GM18907 (cell line): ENCODE measurements around the gene CACNA1B.

Source experiments
- ATAC-seq: cut with Tn5 transposase; IDR thresholded peaks from one replicate; pipeline ENCODE4 v1.9.1; 2021; ENCODE audit warnings: mild to moderate bottlenecking, moderate library complexity; ENCODE audit not compliant: unreplicated experiment

Gene CACNA1B

GRCh38 chr9:137959641-137960411, 82.2 kb downstream of the CACNA1B start:
- no peak for ATAC-seq

GRCh38 chr9:137960496-137960895, 82.9 kb downstream of the CACNA1B start:
- no peak for ATAC-seq

- no peak for ATAC-seq
Measured at GRCh38 chr9:137963525-137963924, 85.9 kb downstream of the CACNA1B start.

- no peak for ATAC-seq
Measured at GRCh38 chr9:137965177-137965795, 87.7 kb downstream of the CACNA1B start.

DNA sequence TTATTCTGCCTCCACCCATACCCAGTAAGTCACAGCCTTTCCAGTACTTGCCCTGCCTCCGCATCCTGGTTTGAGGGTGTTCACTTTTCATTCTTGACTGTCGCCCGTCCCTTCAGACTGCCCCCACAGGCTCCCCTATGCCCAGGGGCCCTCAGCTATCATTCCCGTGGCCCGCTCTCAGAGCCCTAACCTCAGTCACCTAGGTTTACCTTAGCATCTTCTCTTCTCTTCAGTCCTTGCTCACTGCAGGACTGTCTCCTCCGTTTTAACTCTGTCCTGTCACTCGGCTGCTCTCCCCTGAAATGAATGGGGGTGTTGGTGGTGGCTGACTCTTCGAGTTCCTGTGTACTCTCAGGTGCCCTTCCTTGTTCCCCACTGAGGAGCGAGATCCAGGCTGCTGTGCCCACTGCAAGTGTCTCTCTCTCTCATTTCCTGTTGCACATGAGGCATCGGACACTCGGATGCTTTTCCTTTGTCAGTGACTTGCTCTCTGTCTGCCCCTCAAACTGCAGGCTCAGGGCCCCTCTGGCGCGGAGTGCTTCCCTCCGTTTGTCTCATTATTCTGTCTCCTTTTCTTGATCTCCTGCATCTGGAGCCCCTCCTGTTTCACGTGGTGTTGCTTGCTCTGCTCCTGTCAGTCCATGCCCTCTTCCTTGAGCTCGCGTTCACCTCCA, 89.8 kb downstream of the CACNA1B start:
- no peak for ATAC-seq

DNA sequence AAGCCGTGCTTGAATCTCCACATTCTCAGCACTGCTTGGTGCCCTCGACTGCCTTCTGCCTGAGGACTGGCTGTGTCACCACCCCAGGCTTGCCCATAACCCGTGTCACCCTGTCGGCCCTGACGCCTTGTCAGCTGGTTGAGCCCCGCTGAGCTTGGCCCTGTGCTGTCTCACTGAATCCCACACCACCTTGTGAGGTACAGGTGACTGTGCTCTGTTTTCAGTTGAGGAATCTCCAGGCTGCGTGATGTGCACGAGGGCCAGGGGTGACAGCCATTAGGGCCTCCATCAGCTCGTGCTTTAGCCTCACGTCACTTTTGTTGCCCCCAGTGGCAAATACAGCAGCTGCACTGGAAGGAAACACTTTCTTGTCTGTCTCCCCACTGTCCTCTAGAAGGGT, 90.7 kb downstream of the CACNA1B start:
- no peak for ATAC-seq

- no peak for ATAC-seq
Measured at GRCh38 chr9:137969008-137969407, 91.4 kb downstream of the CACNA1B start.

DNA sequence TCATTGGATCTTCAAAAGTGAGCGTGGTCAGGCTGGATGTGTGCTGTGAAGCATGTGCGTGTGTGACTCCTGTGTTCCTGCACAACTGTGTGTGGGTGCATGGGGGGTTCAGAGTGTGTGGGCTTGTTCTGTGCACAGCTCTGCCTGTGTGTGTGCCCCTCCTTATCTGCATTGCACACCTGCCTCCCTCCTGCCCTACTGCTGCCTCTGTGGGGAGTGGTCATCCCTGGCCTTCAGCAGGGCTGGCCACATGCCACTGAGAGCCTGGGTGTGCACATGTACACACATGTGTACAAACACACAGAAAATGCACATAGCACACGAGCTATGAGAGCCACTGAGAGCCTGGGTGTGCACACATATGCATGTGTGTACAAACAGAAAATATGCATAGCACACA, 92.1 kb downstream of the CACNA1B start:
- ATAC-seq, result no peak

- ATAC-seq, result no peak
Measured at GRCh38 chr9:137970098-137970497, 92.5 kb downstream of the CACNA1B start.

DNA sequence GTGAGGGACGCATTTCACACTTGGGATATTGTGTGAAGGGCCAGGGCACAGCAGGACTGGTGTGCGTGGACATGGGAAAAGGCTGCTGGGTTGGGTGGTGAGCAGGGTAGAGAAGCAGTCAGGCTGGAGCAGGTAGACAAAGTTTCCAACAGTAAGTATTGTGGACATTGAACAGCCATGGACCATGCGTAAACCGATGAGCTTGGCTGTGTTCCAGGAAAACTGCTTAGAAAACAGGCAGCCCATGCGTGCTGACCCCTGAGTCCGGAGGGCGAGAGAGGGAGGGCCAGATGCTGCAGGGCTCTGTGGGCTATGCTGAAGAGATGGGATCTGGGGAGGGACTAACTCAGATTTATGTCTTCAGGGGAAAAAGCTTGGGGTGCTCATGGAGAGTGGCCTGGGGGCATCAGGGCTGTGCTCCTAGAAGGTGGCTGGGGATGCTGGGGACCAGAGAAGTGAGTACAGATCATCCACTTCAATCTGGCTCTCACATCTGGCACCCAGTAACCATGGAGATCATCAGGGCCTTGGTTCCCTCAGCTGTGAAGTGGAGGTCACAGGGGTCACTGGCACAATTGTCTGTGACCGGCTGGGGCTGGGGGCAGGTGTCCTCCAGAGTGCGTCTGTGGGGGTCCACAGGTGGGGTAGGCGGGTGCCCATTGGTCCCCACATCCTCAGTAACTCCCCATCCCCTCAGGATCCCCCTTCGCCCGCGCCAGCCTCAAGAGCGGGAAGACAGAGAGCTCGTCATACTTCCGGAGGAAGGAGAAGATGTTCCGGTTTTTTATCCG, 93.3 kb downstream of the CACNA1B start:
- ATAC-seq, result no peak

DNA sequence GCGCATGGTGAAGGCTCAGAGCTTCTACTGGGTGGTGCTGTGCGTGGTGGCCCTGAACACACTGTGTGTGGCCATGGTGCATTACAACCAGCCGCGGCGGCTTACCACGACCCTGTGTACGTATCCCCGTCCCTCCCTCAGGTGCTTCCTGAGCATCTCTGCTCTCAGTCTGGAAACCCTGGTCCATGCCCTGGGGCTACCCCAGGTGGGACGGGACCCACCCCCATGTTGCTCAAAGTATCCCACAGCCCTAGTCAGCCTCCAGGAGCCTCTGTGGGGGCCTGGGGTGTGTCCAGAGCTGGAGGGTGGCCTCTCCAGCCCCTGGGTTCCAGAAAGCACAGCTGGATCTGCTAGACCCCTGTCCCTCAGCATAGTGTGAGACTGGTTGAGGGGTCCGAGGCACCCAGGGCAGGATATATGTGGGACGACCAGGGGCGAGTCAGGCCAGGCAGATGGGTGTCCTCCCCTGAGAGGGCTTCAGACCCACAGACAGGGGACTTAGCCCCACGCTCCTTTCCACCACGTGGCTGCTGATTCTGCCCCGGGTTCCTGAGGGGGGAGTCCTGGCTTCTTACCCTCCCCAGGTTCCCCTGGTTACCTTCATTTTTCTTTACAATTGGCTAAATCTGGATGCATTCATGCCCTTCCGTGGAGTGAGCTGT, 94.0 kb downstream of the CACNA1B start:
- no peak for ATAC-seq

DNA sequence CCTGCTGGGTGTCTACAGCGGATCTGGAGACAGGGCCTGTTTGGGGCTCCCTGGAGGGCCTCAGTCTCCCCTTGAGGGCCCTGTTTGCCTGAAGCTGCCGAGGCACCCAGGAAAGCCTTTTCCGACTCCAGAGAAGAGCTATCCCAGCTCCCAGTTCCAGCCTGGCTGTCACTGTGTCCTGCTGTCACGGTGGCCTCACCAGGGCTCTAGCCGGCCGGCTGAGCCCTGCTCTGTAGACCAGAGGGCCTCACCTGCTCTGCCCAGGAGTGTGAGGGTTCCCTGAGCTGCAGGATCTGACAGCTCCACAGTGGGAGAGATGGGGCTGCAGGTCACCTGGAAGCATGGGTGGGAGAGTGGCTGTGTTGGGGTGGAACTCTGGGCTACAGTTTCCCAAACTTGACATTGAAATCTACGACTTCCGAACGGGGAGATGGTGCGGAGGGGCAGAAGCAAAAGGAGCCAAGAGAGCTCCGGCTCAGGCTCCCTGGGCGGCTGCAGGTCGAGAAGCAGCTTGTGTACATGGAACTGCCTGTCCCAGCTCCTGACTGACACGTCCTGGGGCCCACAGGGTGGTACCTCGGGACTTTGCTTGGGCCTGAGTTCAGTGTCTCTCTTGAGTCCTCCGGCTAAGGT, 94.9 kb downstream of the CACNA1B start:
- no peak for ATAC-seq

- no peak for ATAC-seq
Measured at GRCh38 chr9:137972988-137973470, 95.4 kb downstream of the CACNA1B start.

GRCh38 chr9:137973829-137974416, 96.3 kb downstream of the CACNA1B start:
- ATAC-seq, result no peak

GRCh38 chr9:137974746-137975526, 97.4 kb downstream of the CACNA1B start:
- ATAC-seq, result no peak

DNA sequence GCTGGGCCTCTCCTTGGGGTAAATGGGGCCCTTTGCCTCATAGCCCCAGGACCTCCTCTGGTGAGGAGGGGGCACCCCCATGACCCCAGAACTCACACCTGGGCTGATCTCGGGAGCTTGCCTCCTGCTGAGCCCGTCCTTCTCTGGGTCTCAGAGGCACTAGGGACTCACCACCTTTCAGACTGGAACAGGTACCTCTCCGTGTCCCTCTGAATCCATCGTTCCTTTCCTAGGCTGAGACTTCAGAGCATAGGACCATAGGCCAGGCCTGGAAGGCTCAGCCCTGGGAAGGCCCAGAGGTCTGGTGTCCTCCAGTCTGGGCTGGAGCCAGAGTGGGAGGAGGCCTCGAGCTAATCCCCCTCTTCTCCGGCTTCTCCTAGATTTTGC, 97.9 kb downstream of the CACNA1B start:
- no peak for ATAC-seq

- no peak for ATAC-seq
Measured at GRCh38 chr9:137975936-137976565, 98.5 kb downstream of the CACNA1B start.

DNA sequence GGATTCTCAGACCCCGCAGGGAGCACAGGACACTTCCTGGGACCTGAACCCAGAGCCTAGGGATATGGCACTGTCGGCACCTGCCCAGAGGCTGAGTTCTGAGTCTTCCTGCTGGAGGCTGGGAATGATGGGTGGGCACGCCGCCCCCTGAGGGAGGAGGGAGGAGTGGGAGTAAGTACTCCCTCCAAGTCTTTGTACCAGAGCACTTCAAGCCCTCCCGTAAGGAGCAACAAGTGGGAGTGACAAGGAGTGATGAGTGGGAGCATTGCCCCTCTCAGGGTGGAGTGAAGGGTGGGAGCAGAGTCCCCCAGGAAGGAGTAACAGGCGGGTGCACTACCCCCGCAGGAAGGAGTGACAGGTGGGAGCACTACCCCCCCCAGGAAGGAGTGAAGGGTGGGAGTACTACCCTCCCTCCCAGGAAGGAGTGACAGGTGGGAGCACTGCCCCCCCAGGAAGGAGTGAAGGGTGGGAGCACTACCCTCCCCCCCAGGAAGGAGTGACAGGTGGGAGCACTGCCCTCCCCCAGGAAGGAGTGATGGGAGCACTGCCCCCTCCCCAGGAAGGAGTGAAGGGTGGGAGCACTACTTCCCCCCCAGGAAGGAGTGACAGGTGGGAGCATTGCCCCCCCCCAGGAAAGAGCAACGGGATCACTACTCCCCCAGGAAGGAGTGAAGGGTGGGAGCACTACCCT, 100.1 kb downstream of the CACNA1B start:
- no peak for ATAC-seq
